Pericardium fibroblast (primary cell): ENCODE measurements around the gene FOXRED1. TPM values are rescaled to one million over a fixed set of nuclear protein-coding genes. Genes with fewer than 3 reads are reported as not detected.

Experiments used
- total RNA-seq: library from RNA; depleted of rRNA; stranded (reverse); fragments of >200 nt; gene quantifications from 2 replicates; pipeline ENCODE4 v1.2.3, GENCODE V29; 2015

FOXRED1 gene
- 7.2 and 16.0 TPM in 2 replicates for total RNA-seq

GRCh38 chr11:126268708-126269579 lies at the start of gene FOXRED1, which contains the start of gene SRPRA:
FOXRED1 (plus strand) TSS chr11:126269154; CDS start chr11:126269207, 53 bp downstream.
SRPRA (minus strand) TSS chr11:126268895; CDS start chr11:126268804, 91 bp downstream.

GRCh38 chr11:126282736-126283591 lies 14.0 kb downstream of the FOXRED1 start, which contains the start of gene TIRAP:
TIRAP (plus strand) TSS chr11:126283093; CDS start chr11:126290895, 7,802 bp downstream.

GRCh38 chr11:126303623-126304456 lies 34.9 kb downstream of the FOXRED1 start, which contains the start of gene DCPS:
DCPS (plus strand) TSS chr11:126304060; CDS start chr11:126304081, 21 bp downstream.

Other genes with a start within 250 kb of the FOXRED1 start
- 49.0 and 81.3 TPM in 2 replicates for gene CDON, start 206.3 kb upstream of the FOXRED1 start, total RNA-seq
- 13.8 and 19.3 TPM in 2 replicates for gene RPUSD4, start 57.5 kb upstream of the FOXRED1 start, total RNA-seq
- 16.6 and 33.6 TPM in 2 replicates for gene FAM118B, start 57.4 kb upstream of the FOXRED1 start, total RNA-seq
- gene SRPRA, start 259 bp upstream of the FOXRED1 start, total RNA-seq, result 52.3 and 81.1 TPM in 2 replicates
- 2.9 and 4.3 TPM in 2 replicates for gene TIRAP, start 13.9 kb downstream of the FOXRED1 start, total RNA-seq
- gene DCPS, start 34.9 kb downstream of the FOXRED1 start, total RNA-seq, result 9.7 and 20.7 TPM in 2 replicates
- 30.9 and 63.0 TPM in 2 replicates for gene ST3GAL4, start 86.5 kb downstream of the FOXRED1 start, total RNA-seq